Body of pancreas (tissue), 4 donors: ENCODE measurements around the gene MIER1. TPM values are rescaled to one million over a fixed set of nuclear protein-coding genes. Genes with fewer than 3 reads are reported as not detected.

ENCODE experiments used
- ATAC-seq: fragments of 150-250 bp; one replicate; pipeline ENCODE4 v1.9.1; 2016
- DNase-seq, 4 donors: peaks; one replicate each; pipeline ENCODE4 v3.0.0-alpha.2; 2019
- H3K27ac ChIP-seq, 4 donors: fragments of 200-600 bp; sonication (generic); 1 replicate in 3 of 4; 2 replicates in 1 of 4; pipeline versions ENCODE4 v1.5.1 to v1.6.1; 2016 to 2019; ENCODE audit warnings: mild to moderate bottlenecking in 1 of 4, mixed read lengths in 1 of 4, moderate library complexity in 1 of 4
- H3K27me3 ChIP-seq, 2 donors: fragments of 200-600 bp; sonication (generic); one replicate each; pipeline ENCODE4 v1.6.0; 2016; ENCODE audit warnings: mild to moderate bottlenecking in 1 of 2
- H3K36me3 ChIP-seq, 2 donors: fragments of 200-600 bp; sonication (generic); replicated peaks in 1 of 2; 2 replicates each; pipeline ENCODE4 v1.5.1; 2016; ENCODE audit warnings: low read depth in 2 of 2; ENCODE audit not compliant: insufficient read depth in 1 of 2
- H3K4me1 ChIP-seq: fragments of 200-600 bp; sonication (generic); one replicate; pipeline ENCODE4 v1.6.0; 2016
- H3K4me3 ChIP-seq, 2 donors: fragments of 200-600 bp; sonication (generic); 1 replicate in 1 of 2; 2 replicates in 1 of 2; pipeline ENCODE4 v1.5.1; 2016 to 2019
- H3K9me3 ChIP-seq, 3 donors: fragments of 200-600 bp; sonication (generic); 1 replicate in 2 of 3; 2 replicates in 1 of 3; pipeline ENCODE4 v1.5.1; 2016
- CTCF ChIP-seq, 7 experiments: fragments of 450-650 bp in 4 of 7; fragments of 200-600 bp in 3 of 7; sonication (generic) in 3 of 7; IDR thresholded peaks; one replicate each; pipeline ENCODE4 v1.5.1; 2016 to 2019; ENCODE audit warnings: antibody characterized with exemption in 7 of 7
- POLR2A ChIP-seq, 3 donors: fragments of 450-650 bp; IDR thresholded peaks; one replicate each; pipeline ENCODE4 v1.6.1; 2016; ENCODE audit warnings: antibody characterized with exemption in 3 of 3, mild to moderate bottlenecking in 2 of 3
- WGBS, 2 donors: methylation state at CpG; one replicate each; pipeline ENCODE4 v1.1.5; 2017; 5-methylcytosine and 5-hydroxymethylcytosine counted together
- intact Hi-C: fragments of 100-400 bp; cut with DNase I; formaldehyde crosslinking; loops from one replicate; pipeline ENCODE4 v1.15.1; 2023
- total RNA-seq, 2 donors: library from RNA; depleted of rRNA; stranded (reverse); fragments of >200 nt; gene quantifications; one replicate each; pipeline ENCODE4 v1.1.0, GENCODE V29; 2016

Gene MIER1
- total RNA-seq, 2 donors from 2014 or later = 14.2 to 25.2 TPM

GRCh38 chr1:66920543-66920942 is 4.2 kb upstream of the MIER1 start:
- ATAC-seq = no peak
- 95% methylated on average over 2 of the region's 2 CpGs for WGBS, 2 donors
- no peak overlapping the region for H3K27ac ChIP-seq
- TF ChIP-seq CTCF (IDR thresholded peaks at IDR 0.05) (no peak), POLR2A (IDR thresholded peaks at IDR 0.05) (no peak)
- DNase-seq = no peak
- intact Hi-C loops = no loop called here
- H3K27me3 ChIP-seq = no peaks in the 10 kb centered on the region
- no peak overlapping the region for H3K4me3 ChIP-seq
- H3K4me1 ChIP-seq = peaks cover 12% of the 10 kb centered on the region
- H3K9me3 ChIP-seq = no peaks in the 10 kb centered on the region
- H3K36me3 ChIP-seq = no peaks in the 10 kb centered on the region

- H3K27ac ChIP-seq = peak overlapping the region; percentile 75 to 94 (median 80)
- H3K36me3 ChIP-seq = no peaks in the 10 kb centered on the region
- DNase-seq (no peak), ATAC-seq (peak; percentile 0)
- no peaks in the 10 kb centered on the region for H3K27me3 ChIP-seq
- TF ChIP-seq CTCF (IDR thresholded peaks at IDR 0.05) (no peak), POLR2A (IDR thresholded peaks at IDR 0.05) (no peak)
- no peaks in the 10 kb centered on the region for H3K9me3 ChIP-seq
- intact Hi-C loops = no loop called here
- peaks cover 19% of the 10 kb centered on the region for H3K4me1 ChIP-seq
- 4% methylated on average over 11 of the region's 11 CpGs for WGBS, 2 donors
- peak overlapping the region; percentile 37 to 87 for H3K4me3 ChIP-seq
Measured at GRCh38 chr1:66925558-66925910, 744 bp downstream of the MIER1 start.

- no peak for TF ChIP-seq CTCF (IDR thresholded peaks at IDR 0.05)
- no peak for TF ChIP-seq POLR2A (IDR thresholded peaks at IDR 0.05)
Measured at GRCh38 chr1:66925944-66926343, 1.2 kb downstream of the MIER1 start.

GRCh38 chr1:66927528-66927927 is 2.7 kb downstream of the MIER1 start:
- intact Hi-C loops = no loop called here
- TF ChIP-seq POLR2A (IDR thresholded peaks at IDR 0.05) (no peak), CTCF (IDR thresholded peaks at IDR 0.05) (no peak)
- Histone ChIP-seq H3K4me1 (peaks cover 34% of the 10 kb centered on the region), H3K27me3 (no peaks in the 10 kb centered on the region), H3K27ac (no peak overlapping the region), H3K36me3 (no peaks in the 10 kb centered on the region), H3K9me3 (no peaks in the 10 kb centered on the region), H3K4me3 (no peak overlapping the region)
- DNase-seq = no peak
- no peak for ATAC-seq

More at GRCh38 chr1:66925944-66926343, 1.2 kb downstream of the MIER1 start:
- peaks cover 19% of the 10 kb centered on the region for H3K4me1 ChIP-seq
- no peaks in the 10 kb centered on the region for H3K27me3 ChIP-seq
- H3K9me3 ChIP-seq = no peaks in the 10 kb centered on the region
- 26 to 31% methylated on average over 9 of the region's 9 CpGs for WGBS, 2 donors
- peak overlapping the region; percentile 75 to 94 (median 80) for H3K27ac ChIP-seq
- no peak for ATAC-seq
- no peaks in the 10 kb centered on the region for H3K36me3 ChIP-seq
- no peak for DNase-seq
- intact Hi-C loops = no loop called here
- H3K4me3 ChIP-seq = peak overlapping the region; percentile 37 to 87

GRCh38 chr1:66929146-66929688 is 4.4 kb downstream of the MIER1 start:
- no peak for ATAC-seq
- 30 to 34% methylated on average over 3 of the region's 3 CpGs for WGBS, 2 donors
- intact Hi-C loops = no loop called here
- Histone ChIP-seq H3K4me1 (peaks cover 33% of the 10 kb centered on the region), H3K27me3 (no peaks in the 10 kb centered on the region), H3K9me3 (no peaks in the 10 kb centered on the region), H3K36me3 (no peaks in the 10 kb centered on the region), H3K4me3 (no peak overlapping the region), H3K27ac (peak overlapping the region; percentile 87 to 99 (median 92))
- DNase-seq = no peak
- TF ChIP-seq CTCF (IDR thresholded peaks at IDR 0.05) (no peak), POLR2A (IDR thresholded peaks at IDR 0.05) (no peak)
